ENCODE measurements around the gene PPARG. TPM values are rescaled to one million over a fixed set of nuclear protein-coding genes. Genes with fewer than 3 reads are reported as not detected.

The PPARG gene
- total and polyA plus RNA-seq, 2 donors (not counting 3 experiments of a cell fraction or from before 2014, with no cell fraction given) = 0.15 to 1.3 TPM

GRCh38 chr3:12301031-12301430 is 12.2 kb downstream of the PPARG start:
- no peak for FAIRE-seq
- CTCF ChIA-PET = no interaction called here
- BruUV-seq (replicated peaks) = no TSS peak

More at GRCh38 chr3:12301031-12301430, 12.2 kb downstream of the PPARG start:
- Histone ChIP-seq H3K4me3 (replicated peaks in 1 of 3; ENCODE audit: insufficient read depth in 1 of 3, low read depth in 1 of 3, low read length in 3 of 3) (no peak overlapping the region), H4K20me1 (replicated peaks; ENCODE audit: control insufficient read depth, extremely low read depth, insufficient read depth, low read length) (no peaks in the 10 kb centered on the region), H3K9me1 (replicated peaks; ENCODE audit: control insufficient read depth, extremely low read depth, insufficient read depth, low read length) (no peaks in the 10 kb centered on the region), H3K9ac (replicated peaks; ENCODE audit: extremely low read depth, insufficient read depth, low read length) (no peak overlapping the region), H3K27me3 (ENCODE audit: control insufficient read depth in 2 of 2, insufficient read depth in 2 of 2, low read length in 2 of 2) (peaks cover 0 to 7% of the 10 kb centered on the region in 2 experiments), H2AFZ (ENCODE audit: low read depth, low read length) (no peak overlapping the region), H3K36me3 (ENCODE audit: control insufficient read depth in 2 of 2, extremely low read depth in 1 of 2, insufficient read depth in 2 of 2, low read length in 2 of 2) (no peaks in the 10 kb centered on the region), H3K27ac (ENCODE audit: insufficient read depth, low read depth, low read length) (no peak overlapping the region), H3K4me1 (ENCODE audit: control insufficient read depth, extremely low read depth, insufficient read depth, low read length) (no peaks in the 10 kb centered on the region), H3K4me2 (ENCODE audit: insufficient read depth, low read length) (no peak overlapping the region), H3K9me3 (replicated peaks; ENCODE audit: control insufficient read depth, insufficient read depth, low read length) (no peaks in the 10 kb centered on the region), H3K79me2 (ENCODE audit: control insufficient read depth, insufficient read depth, low read length) (no peaks in the 10 kb centered on the region)
- POLR2A ChIA-PET = no interaction called here
- DNase-seq (ENCODE audit: low read depth, low spot score) = no peak
- TF ChIP-seq FOS (IDR thresholded peaks at IDR 0.05; ENCODE audit: borderline replicate concordance, insufficient read depth, low read length) (no peak), POLR2AphosphoS5 (IDR thresholded peaks at IDR 0.05; ENCODE audit: insufficient read depth, low read depth, low read length) (no peak), JUN (IDR thresholded peaks at IDR 0.05; ENCODE audit: borderline replicate concordance, insufficient read depth, insufficient read length, low read depth) (no peak), POLR2A (IDR thresholded peaks at IDR 0.05; ENCODE audit: low read depth, low read length) (no peak), CTCF (IDR thresholded peaks at IDR 0.05; ENCODE audit: extremely low read depth in 1 of 2, insufficient read depth in 1 of 2, low read depth in 1 of 2, low read length in 2 of 2) (no peak), MYC (IDR thresholded peaks at IDR 0.05; ENCODE audit: low read depth, low read length) (no peak), EZH2 (IDR thresholded peaks at IDR 0.05; ENCODE audit: borderline replicate concordance, low read depth, low read length, severe bottlenecking) (no peak), MAX (IDR thresholded peaks at IDR 0.05; ENCODE audit: insufficient read depth, insufficient read length) (no peak), GATA2 (IDR thresholded peaks at IDR 0.05; ENCODE audit: insufficient read depth, insufficient read length, low read depth, low read length) (no peak)
- intact Hi-C loops (cut with micrococcal nuclease) (no loop called here), dilution Hi-C loops (cut with MboI; ENCODE audit: extremely low pct_ligation_motif_present, low sequenced_read_pairs) (no loop called here)

Measured in endothelial cell of umbilical vein (primary cell).